Trophoblast cell (in vitro differentiated cells and primary cell): ENCODE measurements around the gene SHISA8.

Experiments
- DNase-seq, 2 donors: peaks; one replicate each; pipeline ENCODE4 v3.0.0-alpha.2; 2016
- H2AFZ ChIP-seq: 2 replicates; pipeline ENCODE4 v1.6.1; 2013; ENCODE audit warnings: low read length, moderate library complexity, mild to moderate bottlenecking; ENCODE audit not compliant: insufficient read depth, poor library complexity
- H2AK5ac ChIP-seq: 2 replicates; pipeline ENCODE4 v1.6.1; 2013; ENCODE audit warnings: mild to moderate bottlenecking, low read length
- H2BK120ac ChIP-seq: 2 replicates; pipeline ENCODE4 v1.6.1; 2013; ENCODE audit warnings: low read length, mild to moderate bottlenecking, moderate library complexity; ENCODE audit not compliant: insufficient read depth, poor library complexity
- H2BK12ac ChIP-seq: 2 replicates; pipeline ENCODE4 v1.6.1; 2013; ENCODE audit warnings: mild to moderate bottlenecking, low read length, moderate library complexity
- H2BK5ac ChIP-seq: 2 replicates; pipeline ENCODE4 v1.6.1; 2013; ENCODE audit warnings: low read length, low read depth, moderate library complexity, mild to moderate bottlenecking; ENCODE audit not compliant: poor library complexity
- H3K14ac ChIP-seq: 2 replicates; pipeline ENCODE4 v1.6.1; 2013; ENCODE audit warnings: mild to moderate bottlenecking, low read length
- H3K18ac ChIP-seq: 2 replicates; pipeline ENCODE4 v1.6.1; 2013; ENCODE audit warnings: mild to moderate bottlenecking, low read length
- H3K23ac ChIP-seq: 2 replicates; pipeline ENCODE4 v1.6.1; 2013; ENCODE audit warnings: low read length
- H3K27ac ChIP-seq: 2 replicates; pipeline ENCODE4 v1.5.1; 2013; ENCODE audit warnings: low read depth, mild to moderate bottlenecking, inconsistent platforms, low read length, moderate library complexity
- H3K27me3 ChIP-seq: 2 replicates; pipeline ENCODE4 v1.6.1; 2013; ENCODE audit warnings: inconsistent platforms, mild to moderate bottlenecking, low read length, moderate library complexity; ENCODE audit not compliant: insufficient read depth
- H3K36me3 ChIP-seq, 2 experiments: 1 replicate in 1 of 2; 2 replicates in 1 of 2; pipeline ENCODE4 v1.6.1; 2013; ENCODE audit warnings: low read length in 2 of 2, mild to moderate bottlenecking in 2 of 2, moderate library complexity in 1 of 2; ENCODE audit not compliant: insufficient read depth in 2 of 2, control insufficient read depth in 1 of 2
- H3K4ac ChIP-seq: 2 replicates; pipeline ENCODE4 v1.6.1; 2013; ENCODE audit warnings: low read depth, mild to moderate bottlenecking, low read length, moderate library complexity
- H3K4me1 ChIP-seq, 2 experiments: 1 replicate in 1 of 2; 2 replicates in 1 of 2; pipeline ENCODE4 v1.6.1; 2013; ENCODE audit warnings: low read length in 2 of 2, mild to moderate bottlenecking in 2 of 2, moderate library complexity in 1 of 2; ENCODE audit not compliant: insufficient read depth in 2 of 2, control insufficient read depth in 1 of 2
- H3K4me2 ChIP-seq: 2 replicates; pipeline ENCODE4 v1.6.1; 2013; ENCODE audit warnings: inconsistent platforms, mild to moderate bottlenecking, low read length, moderate library complexity
- H3K4me3 ChIP-seq: 2 replicates; pipeline ENCODE4 v1.5.1; 2013; ENCODE audit warnings: mild to moderate bottlenecking, low read depth, low read length, inconsistent platforms
- H3K79me1 ChIP-seq: one replicate; pipeline ENCODE4 v1.6.1; 2013; ENCODE audit warnings: low read length
- H3K79me2 ChIP-seq: 2 replicates; pipeline ENCODE4 v1.6.1; 2013; ENCODE audit warnings: low read length, mild to moderate bottlenecking; ENCODE audit not compliant: control insufficient read depth, insufficient read depth, poor library complexity
- H3K9ac ChIP-seq: 2 replicates; pipeline ENCODE4 v1.6.1; 2013; ENCODE audit warnings: mild to moderate bottlenecking, low read length
- H3K9me3 ChIP-seq: 2 replicates; pipeline ENCODE4 v1.6.1; 2013; ENCODE audit warnings: low read depth, mild to moderate bottlenecking, control low read depth, inconsistent platforms, low read length; ENCODE audit not compliant: insufficient read depth
- H4K12ac ChIP-seq: 2 replicates; pipeline ENCODE4 v1.6.1; 2013; ENCODE audit warnings: low read depth, mild to moderate bottlenecking, low read length, moderate library complexity
- H4K8ac ChIP-seq: 2 replicates; pipeline ENCODE4 v1.6.1; 2013; ENCODE audit warnings: low read depth, mild to moderate bottlenecking, low read length, moderate library complexity
- H4K91ac ChIP-seq: one replicate; pipeline ENCODE4 v1.6.1; 2013; ENCODE audit warnings: low read depth, mild to moderate bottlenecking, low read length, moderate library complexity
- WGBS: extraction: QIAGEN DNeasy Blood & Tissue Kit; methylation state at CpG from one replicate; pipeline ENCODE4 v1.1.7; 2013; ENCODE audit warnings: missing lambda C conversion rate; ENCODE audit not compliant: insufficient read length, insufficient coverage; ENCODE audit errors: extremely low coverage; 5-methylcytosine and 5-hydroxymethylcytosine counted together

Gene SHISA8

GRCh38 chr22:41916745-41917358 is 2.0 kb upstream of the SHISA8 start:
- Histone ChIP-seq H4K8ac (no peak overlapping the region), H2AK5ac (no peak overlapping the region), H3K79me1 (no peaks in the 10 kb centered on the region), H3K79me2 (no peaks in the 10 kb centered on the region), H2BK120ac (no peak overlapping the region), H3K14ac (no peak overlapping the region), H3K23ac (no peak overlapping the region), H4K12ac (no peak overlapping the region), H3K4me2 (no peak overlapping the region), H3K9ac (no peak overlapping the region), H3K27ac (no peak overlapping the region), H3K4ac (no peak overlapping the region), H3K4me3 (no peak overlapping the region), H3K9me3 (peaks cover 10% of the 10 kb centered on the region), H4K91ac (no peak overlapping the region), H2AFZ (no peak overlapping the region), H3K36me3 (no peaks in the 10 kb centered on the region), H2BK12ac (no peak overlapping the region), H3K4me1 (peaks cover 7 to 10% of the 10 kb centered on the region in 2 experiments), H3K27me3 (peaks cover 59% of the 10 kb centered on the region), H3K18ac (no peak overlapping the region), H2BK5ac (no peak overlapping the region)
- WGBS: no CpG with 5 or more reads among the region's 10 CpGs
- DNase-seq: no peak

- no peak overlapping the region for H2BK5ac ChIP-seq
- H3K79me1 ChIP-seq: no peaks in the 10 kb centered on the region
- H3K4me1 ChIP-seq: peaks cover 7 to 10% of the 10 kb centered on the region in 2 experiments
- H3K14ac ChIP-seq: no peak overlapping the region
- no peak overlapping the region for H3K23ac ChIP-seq
- no peak overlapping the region for H3K4me2 ChIP-seq
- no peak overlapping the region for H3K9ac ChIP-seq
- H3K36me3 ChIP-seq: no peaks in the 10 kb centered on the region
- no peak overlapping the region for H3K18ac ChIP-seq
- H2BK120ac ChIP-seq: no peak overlapping the region
- DNase-seq: no peak
- H4K12ac ChIP-seq: no peak overlapping the region
- H3K4me3 ChIP-seq: no peak overlapping the region
- H3K9me3 ChIP-seq: peaks cover 11% of the 10 kb centered on the region
- peaks cover 68% of the 10 kb centered on the region for H3K27me3 ChIP-seq
- no peak overlapping the region for H4K8ac ChIP-seq
- no CpG with 5 or more reads among the region's 11 CpGs for WGBS
- H2AFZ ChIP-seq: no peak overlapping the region
- H3K4ac ChIP-seq: no peak overlapping the region
- no peak overlapping the region for H3K27ac ChIP-seq
- H4K91ac ChIP-seq: no peak overlapping the region
- no peak overlapping the region for H2BK12ac ChIP-seq
- H3K79me2 ChIP-seq: no peaks in the 10 kb centered on the region
- H2AK5ac ChIP-seq: no peak overlapping the region
Observed at GRCh38 chr22:41915786-41916493, 1.1 kb upstream of the SHISA8 start.

GRCh38 chr22:41914611-41915034 is 251 bp downstream of the SHISA8 start:
- Histone ChIP-seq H4K12ac (no peak overlapping the region), H3K23ac (no peak overlapping the region), H3K18ac (no peak overlapping the region), H3K4me2 (peak overlapping the region; percentile 64), H3K4me1 (peaks cover 9 to 19% of the 10 kb centered on the region in 2 experiments), H3K36me3 (no peaks in the 10 kb centered on the region), H3K79me2 (no peaks in the 10 kb centered on the region), H2BK5ac (no peak overlapping the region), H3K9ac (no peak overlapping the region), H3K4ac (no peak overlapping the region), H3K27me3 (peaks cover 81% of the 10 kb centered on the region), H4K8ac (no peak overlapping the region), H2AFZ (no peak overlapping the region), H3K79me1 (no peaks in the 10 kb centered on the region), H4K91ac (no peak overlapping the region), H3K14ac (no peak overlapping the region), H3K27ac (no peak overlapping the region), H2BK120ac (no peak overlapping the region), H2AK5ac (no peak overlapping the region), H2BK12ac (no peak overlapping the region), H3K4me3 (no peak overlapping the region), H3K9me3 (peaks cover 17% of the 10 kb centered on the region)
- no CpG with 5 or more reads among the region's 67 CpGs for WGBS
- no peak for DNase-seq

GRCh38 chr22:41913842-41914534 is 886 bp downstream of the SHISA8 start:
- Histone ChIP-seq H4K8ac (no peak overlapping the region), H3K4me2 (peak overlapping the region; percentile 64), H3K14ac (no peak overlapping the region), H3K9me3 (peaks cover 17% of the 10 kb centered on the region), H3K27me3 (peaks cover 81% of the 10 kb centered on the region), H2BK5ac (no peak overlapping the region), H3K36me3 (no peaks in the 10 kb centered on the region), H3K23ac (no peak overlapping the region), H4K91ac (no peak overlapping the region), H3K79me2 (no peaks in the 10 kb centered on the region), H2AK5ac (no peak overlapping the region), H3K79me1 (no peaks in the 10 kb centered on the region), H3K18ac (no peak overlapping the region), H3K9ac (no peak overlapping the region), H3K27ac (no peak overlapping the region), H2AFZ (no peak overlapping the region), H4K12ac (no peak overlapping the region), H3K4me1 (peaks cover 4 to 16% of the 10 kb centered on the region in 2 experiments), H3K4me3 (no peak overlapping the region), H3K4ac (no peak overlapping the region), H2BK12ac (no peak overlapping the region), H2BK120ac (no peak overlapping the region)
- WGBS: no CpG with 5 or more reads among the region's 79 CpGs
- DNase-seq: no peak
